Neural cell (in vitro differentiated cells): Measurements from ENCODE around the gene SPEM3. TPM values are rescaled to one million over a fixed set of nuclear protein-coding genes. Genes with fewer than 3 reads are reported as not detected.

ENCODE experiments used
- H2AFZ ChIP-seq: fragments of 200-600, 300-800 bp; sonication (generic), shearing (Covaris generic); 2 replicates; pipeline ENCODE4 v1.6.0; 2014; ENCODE audit warnings: low read depth, mild to moderate bottlenecking, antibody characterized with exemption, low read length, moderate library complexity
- H3F3A ChIP-seq: fragments of 200-600 bp; shearing (Covaris generic); 2 replicates; pipeline ENCODE4 v1.6.1; 2016; ENCODE audit warnings: mild to moderate bottlenecking, moderate library complexity, mixed read lengths, antibody characterized with exemption, low read length; ENCODE audit not compliant: insufficient read depth, poor library complexity, severe bottlenecking
- H3K27ac ChIP-seq: fragments of 200-600, 300-800 bp; sonication (generic), shearing (Covaris generic); 2 replicates; pipeline ENCODE4 v1.5.1; 2014; ENCODE audit warnings: mild to moderate bottlenecking, low read length, moderate library complexity
- H3K27me3 ChIP-seq: fragments of 300-800, 200-600 bp; sonication (generic), shearing (Covaris generic); 2 replicates; pipeline ENCODE4 v1.6.0; 2014; ENCODE audit warnings: mild to moderate bottlenecking, low read depth, low read length, moderate library complexity; ENCODE audit not compliant: insufficient read depth
- H3K36me3 ChIP-seq: fragments of 300-800, 200-600 bp; sonication (generic), shearing (Covaris generic); 2 replicates; pipeline ENCODE4 v1.5.1; 2014; ENCODE audit warnings: mild to moderate bottlenecking, antibody characterized with exemption, low read length, moderate library complexity; ENCODE audit not compliant: insufficient read depth
- H3K4me2 ChIP-seq: fragments of 300-800, 200-600 bp; sonication (generic), shearing (Covaris generic); 2 replicates; pipeline ENCODE4 v1.6.0; 2014; ENCODE audit warnings: mild to moderate bottlenecking, low read length
- H3K4me3 ChIP-seq: fragments of 300-800, 200-600 bp; sonication (generic), shearing (Covaris generic); 2 replicates; pipeline ENCODE4 v1.5.1; 2014; ENCODE audit warnings: mild to moderate bottlenecking, low read length, moderate library complexity
- H3K79me2 ChIP-seq: fragments of 200-600 bp; shearing (Covaris generic); replicated peaks from 2 replicates; pipeline ENCODE4 v1.6.0; 2014; ENCODE audit warnings: mild to moderate bottlenecking, low read length, moderate library complexity; ENCODE audit not compliant: insufficient read depth
- H3K9ac ChIP-seq: fragments of 300-800, 200-600 bp; sonication (generic), shearing (Covaris generic); 2 replicates; pipeline ENCODE4 v1.6.1; 2016; ENCODE audit warnings: mild to moderate bottlenecking, low read length, mixed read lengths
- H3K9me2 ChIP-seq: fragments of 200-600 bp; shearing (Covaris generic); 2 replicates; pipeline ENCODE4 v1.6.1; 2016; ENCODE audit warnings: mild to moderate bottlenecking, low read length, mixed read lengths; ENCODE audit not compliant: insufficient read depth
- H3K9me3 ChIP-seq: fragments of 200-600, 300-800 bp; sonication (generic), shearing (Covaris generic); 2 replicates; pipeline ENCODE4 v1.6.1; 2016; ENCODE audit warnings: mild to moderate bottlenecking, mixed run types, low read length, moderate library complexity, mixed read lengths
- H4K20me1 ChIP-seq: fragments of 200-600 bp; shearing (Covaris generic); 2 replicates; pipeline ENCODE4 v1.6.1; 2016; ENCODE audit warnings: mild to moderate bottlenecking, mixed run types; ENCODE audit not compliant: insufficient read depth
- CTCF ChIP-seq: fragments of 450-650 bp; IDR thresholded peaks from 2 replicates; pipeline ENCODE4 v1.5.1; 2014; ENCODE audit warnings: antibody characterized with exemption, mild to moderate bottlenecking, moderate library complexity; ENCODE audit not compliant: poor library complexity, severe bottlenecking
- EP300 ChIP-seq: fragments of 450-650 bp; conservative IDR thresholded peaks from 2 replicates; pipeline ENCODE4 v1.6.1; 2014; ENCODE audit warnings: antibody characterized with exemption, mild to moderate bottlenecking, moderate library complexity; ENCODE audit not compliant: poor library complexity, severe bottlenecking
- EZH2 ChIP-seq: fragments of 200-600, 300-800 bp; shearing (Covaris generic), sonication (generic); IDR thresholded peaks from 2 replicates; pipeline ENCODE4 v1.6.1; 2014; ENCODE audit warnings: antibody characterized with exemption, low read length, borderline replicate concordance, mild to moderate bottlenecking; ENCODE audit not compliant: insufficient read depth, poor library complexity, severe bottlenecking
- MXI1 ChIP-seq: fragments of 450-650 bp; conservative IDR thresholded peaks from 2 replicates; pipeline ENCODE4 v1.6.1; 2014; ENCODE audit warnings: antibody characterized with exemption, mild to moderate bottlenecking; ENCODE audit not compliant: poor library complexity, severe bottlenecking
- POLR2AphosphoS5 ChIP-seq: IDR thresholded peaks from 2 replicates; pipeline ENCODE4 v1.6.1; 2012
- RAD21 ChIP-seq: fragments of 450-650 bp; conservative IDR thresholded peaks from 2 replicates; pipeline ENCODE4 v1.6.1; 2014; ENCODE audit warnings: antibody characterized with exemption, mild to moderate bottlenecking, moderate library complexity
- REST ChIP-seq: IDR thresholded peaks from 2 replicates; pipeline ENCODE4 v1.6.1; 2012; ENCODE audit warnings: borderline replicate concordance
- SMC3 ChIP-seq: fragments of 450-650 bp; conservative IDR thresholded peaks from 2 replicates; pipeline ENCODE4 v1.6.1; 2014; ENCODE audit warnings: antibody characterized with exemption, mild to moderate bottlenecking, moderate library complexity; ENCODE audit not compliant: poor library complexity
- TAF1 ChIP-seq: IDR thresholded peaks from 2 replicates; pipeline ENCODE4 v1.6.1; 2012; ENCODE audit warnings: low read depth
- polyA plus RNA-seq: library from polyadenylated mRNA; depleted of rRNA; stranded (reverse); fragments of >200 nt; gene quantifications from 2 replicates; pipeline ENCODE4 v1.2.3, GENCODE V29; 2014

Gene SPEM3
- polyA plus RNA-seq, 1 donor from 2014 or later: not detected

GRCh38 chr17:7463372-7463846 lies 34.8 kb downstream of the SPEM3 start:
- Histone ChIP-seq H3K27me3 (no peaks in the 10 kb centered on the region), H3K36me3 (no peaks in the 10 kb centered on the region), H3F3A (no peaks in the 10 kb centered on the region), H3K9me3 (no peaks in the 10 kb centered on the region), H3K79me2 (no peaks in the 10 kb centered on the region), H3K4me2 (no peak overlapping the region), H3K9ac (no peak overlapping the region), H3K4me3 (no peak overlapping the region), H4K20me1 (no peaks in the 10 kb centered on the region), H2AFZ (no peak overlapping the region), H3K27ac (no peak overlapping the region), H3K9me2 (no peaks in the 10 kb centered on the region)
- no peak for TF ChIP-seq MXI1
- TF ChIP-seq EP300: no peak
- no peak for TF ChIP-seq REST
- no peak for TF ChIP-seq EZH2
- no peak for TF ChIP-seq SMC3
- no peak for TF ChIP-seq POLR2AphosphoS5
- no peak for TF ChIP-seq CTCF

GRCh38 chr17:7464081-7464480 lies 35.4 kb downstream of the SPEM3 start:
- no peak overlapping the region for H3K9ac ChIP-seq
- H4K20me1 ChIP-seq: no peaks in the 10 kb centered on the region
- no peak overlapping the region for H3K27ac ChIP-seq
- no peak overlapping the region for H3K4me2 ChIP-seq
- H3K27me3 ChIP-seq: no peaks in the 10 kb centered on the region
- no peak overlapping the region for H2AFZ ChIP-seq
- no peaks in the 10 kb centered on the region for H3K79me2 ChIP-seq
- H3K9me3 ChIP-seq: no peaks in the 10 kb centered on the region
- no peaks in the 10 kb centered on the region for H3F3A ChIP-seq
- H3K9me2 ChIP-seq: no peaks in the 10 kb centered on the region
- H3K4me3 ChIP-seq: no peak overlapping the region
- H3K36me3 ChIP-seq: no peaks in the 10 kb centered on the region
- TF ChIP-seq SMC3 (no peak), RAD21 (no peak), TAF1 (no peak)
